K562 (cell line): ENCODE results near the gene SAMD9L. TPM values are rescaled to one million over a fixed set of nuclear protein-coding genes. Genes with fewer than 3 reads are reported as not detected.

Experiments
- ATF1 ChIP-seq, 2 experiments: fragments of 450-650 bp in 1 of 2; IDR thresholded peaks; 2 replicates each; pipeline ENCODE4 v1.6.1; 2016; ENCODE audit warnings: missing compliant biosample characterization in 1 of 2, missing genetic modification characterization in 1 of 2
- HNRNPK ChIP-seq: fragments of 200-400 bp; formaldehyde crosslinking; IDR thresholded peaks from one replicate; pipeline ENCODE4 v1.6.1; 2018; ENCODE audit warnings: mild to moderate bottlenecking, low read depth, low read length; ENCODE audit not compliant: poor library complexity, severe bottlenecking
- NCOR1 ChIP-seq: fragments of 450-650 bp; IDR thresholded peaks from 2 replicates; pipeline ENCODE4 v1.6.1; 2016; ENCODE audit warnings: mild to moderate bottlenecking, moderate library complexity
- NRF1 ChIP-seq, 2 experiments: fragments of 450-650 bp; IDR thresholded peaks in 1 of 2; conservative IDR thresholded peaks in 1 of 2; 2 replicates each; pipeline ENCODE4 v1.6.1; 2014; ENCODE audit warnings: mild to moderate bottlenecking in 2 of 2
- POLR3A ChIP-seq: IDR thresholded peaks from 2 replicates; pipeline ENCODE4 v1.6.1; 2011; ENCODE audit warnings: borderline replicate concordance, mild to moderate bottlenecking, moderate library complexity; ENCODE audit not compliant: insufficient read length, insufficient read depth; ENCODE audit errors: extremely low read depth
- RFX7 ChIP-seq: fragments of 250-450 bp; sonication (Bioruptor Pico); IDR thresholded peaks from 2 replicates; pipeline ENCODE4 v1.5.1; 2021; ENCODE audit warnings: mild to moderate bottlenecking
- SAFB2 ChIP-seq: fragments of 200-400 bp; formaldehyde crosslinking; IDR thresholded peaks from 2 replicates; pipeline ENCODE4 v1.6.1; 2018; ENCODE audit warnings: borderline replicate concordance, low read length, low read depth, moderate library complexity; ENCODE audit not compliant: severe bottlenecking
- ZKSCAN1 ChIP-seq: fragments of 150-350 bp; IDR thresholded peaks from 2 replicates; pipeline ENCODE4 v1.6.1; 2016; ENCODE audit warnings: low read depth, low read length
- polyA plus RNA-seq, 8 experiments: library from polyadenylated mRNA; depleted of rRNA in 4 of 8; stranded (reverse) in 5 of 8; unstranded in 3 of 8; fragments of >200 nt; fragmentation: Nextera tagmentation in 2 of 8; fragmentation: Illumina TruSeq in 1 of 8; extraction: Ambion mirVana in 2 of 8; extraction: Trizol in 1 of 8; gene quantifications; 2 replicates each; pipeline versions ENCODE4 v1.2.1 to v1.2.3, GENCODE V29; 2011 to 2014; ENCODE audit warnings: inconsistent platforms in 1 of 8, missing spikeins in 1 of 8
- total RNA-seq, 7 experiments: library from RNA; depleted of rRNA in 6 of 7; stranded (reverse); fragments of >200 nt in 6 of 7; fragmentation: Illumina TruSeq in 2 of 7; extraction: Trizol in 2 of 7; gene quantifications; 2 replicates each; pipeline versions ENCODE4 v1.2.1 to v1.2.3, GENCODE V29; 2011 to 2021; ENCODE audit warnings: low replicate concordance in 1 of 7
- TF ChIP-seq, protein P1 (sequence below): fragments of 450-650 bp; formaldehyde crosslinking; IDR thresholded peaks from 2 replicates; pipeline ENCODE4 v1.4.0; 2022; ENCODE audit warnings: missing genetic modification characterization
- TF ChIP-seq, protein P2 (sequence below), 2 experiments: fragments of 450-650 bp; formaldehyde crosslinking in 1 of 2; IDR thresholded peaks; 2 replicates each; pipeline versions ENCODE4 v1.4.0 to v1.6.1; 2014 to 2020; ENCODE audit warnings: mild to moderate bottlenecking in 2 of 2, borderline replicate concordance in 1 of 2, low read depth in 1 of 2
- TF ChIP-seq, protein P3 (sequence below): fragments of 450-650 bp; formaldehyde crosslinking; IDR thresholded peaks from 2 replicates; pipeline ENCODE4 v1.4.0; 2020; ENCODE audit warnings: mild to moderate bottlenecking, moderate library complexity

SAMD9L gene
- total and polyA plus RNA-seq, 9 of the 15 experiments (the other 6 are each of a cell fraction or from before 2014, with no cell fraction given) = 0.15 to 1.0 (median 0.48) TPM

DNA sequence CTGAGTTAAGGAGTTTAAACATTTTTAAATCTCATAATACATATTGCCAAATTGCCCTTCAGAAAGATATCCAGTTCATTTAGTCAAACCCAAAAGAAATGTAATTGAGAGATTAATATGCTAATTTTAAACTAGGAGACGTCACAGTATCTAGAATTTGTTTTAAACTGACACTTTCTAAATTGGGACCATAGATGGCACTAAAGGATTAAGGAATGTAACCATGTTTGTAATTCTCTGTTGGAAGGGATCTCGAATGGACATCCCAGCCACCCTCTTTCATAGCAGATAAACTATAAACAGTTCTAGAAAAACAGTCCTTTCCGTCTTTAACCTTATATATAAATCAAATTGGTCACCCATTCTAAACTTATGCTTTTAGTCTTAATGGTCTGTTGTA is 30.0 kb upstream of the SAMD9L start (continued):
- TF ChIP-seq POLR3A (no peak), NRF1 (conservative IDR thresholded peaks at IDR 0.05 in 1 of 2, IDR thresholded peaks at IDR 0.05 in 1 of 2) (no peak), ZKSCAN1 (no peak), NCOR1 (0 out of 2 replicates have a peak, but pooled peaks have one; percentile 7), HNRNPK (no peak), ATF1 (CRISPR knock-in tag; IDR thresholded peaks at IDR 0.05) (no peak), ATF1 (tag; IDR thresholded peaks at IDR 0.05) (peak; percentile 21; the same call in 1 of the 2 replicates), RFX7 (CRISPR knock-in tag) (no peak), SAFB2 (no peak)
- TF ChIP-seq, protein P1, sequence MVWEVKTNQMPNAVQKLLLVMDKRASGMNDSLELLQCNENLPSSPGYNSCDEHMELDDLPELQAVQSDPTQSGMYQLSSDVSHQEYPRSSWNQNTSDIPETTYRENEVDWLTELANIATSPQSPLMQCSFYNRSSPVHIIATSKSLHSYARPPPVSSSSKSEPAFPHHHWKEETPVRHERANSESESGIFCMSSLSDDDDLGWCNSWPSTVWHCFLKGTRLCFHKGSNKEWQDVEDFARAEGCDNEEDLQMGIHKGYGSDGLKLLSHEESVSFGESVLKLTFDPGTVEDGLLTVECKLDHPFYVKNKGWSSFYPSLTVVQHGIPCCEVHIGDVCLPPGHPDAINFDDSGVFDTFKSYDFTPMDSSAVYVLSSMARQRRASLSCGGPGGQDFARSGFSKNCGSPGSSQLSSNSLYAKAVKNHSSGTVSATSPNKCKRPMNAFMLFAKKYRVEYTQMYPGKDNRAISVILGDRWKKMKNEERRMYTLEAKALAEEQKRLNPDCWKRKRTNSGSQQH (CRISPR knock-in tag) = no peak
- TF ChIP-seq, protein P2, sequence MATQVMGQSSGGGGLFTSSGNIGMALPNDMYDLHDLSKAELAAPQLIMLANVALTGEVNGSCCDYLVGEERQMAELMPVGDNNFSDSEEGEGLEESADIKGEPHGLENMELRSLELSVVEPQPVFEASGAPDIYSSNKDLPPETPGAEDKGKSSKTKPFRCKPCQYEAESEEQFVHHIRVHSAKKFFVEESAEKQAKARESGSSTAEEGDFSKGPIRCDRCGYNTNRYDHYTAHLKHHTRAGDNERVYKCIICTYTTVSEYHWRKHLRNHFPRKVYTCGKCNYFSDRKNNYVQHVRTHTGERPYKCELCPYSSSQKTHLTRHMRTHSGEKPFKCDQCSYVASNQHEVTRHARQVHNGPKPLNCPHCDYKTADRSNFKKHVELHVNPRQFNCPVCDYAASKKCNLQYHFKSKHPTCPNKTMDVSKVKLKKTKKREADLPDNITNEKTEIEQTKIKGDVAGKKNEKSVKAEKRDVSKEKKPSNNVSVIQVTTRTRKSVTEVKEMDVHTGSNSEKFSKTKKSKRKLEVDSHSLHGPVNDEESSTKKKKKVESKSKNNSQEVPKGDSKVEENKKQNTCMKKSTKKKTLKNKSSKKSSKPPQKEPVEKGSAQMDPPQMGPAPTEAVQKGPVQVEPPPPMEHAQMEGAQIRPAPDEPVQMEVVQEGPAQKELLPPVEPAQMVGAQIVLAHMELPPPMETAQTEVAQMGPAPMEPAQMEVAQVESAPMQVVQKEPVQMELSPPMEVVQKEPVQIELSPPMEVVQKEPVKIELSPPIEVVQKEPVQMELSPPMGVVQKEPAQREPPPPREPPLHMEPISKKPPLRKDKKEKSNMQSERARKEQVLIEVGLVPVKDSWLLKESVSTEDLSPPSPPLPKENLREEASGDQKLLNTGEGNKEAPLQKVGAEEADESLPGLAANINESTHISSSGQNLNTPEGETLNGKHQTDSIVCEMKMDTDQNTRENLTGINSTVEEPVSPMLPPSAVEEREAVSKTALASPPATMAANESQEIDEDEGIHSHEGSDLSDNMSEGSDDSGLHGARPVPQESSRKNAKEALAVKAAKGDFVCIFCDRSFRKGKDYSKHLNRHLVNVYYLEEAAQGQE (IDR thresholded peaks at IDR 0.05; ENCODE audit: borderline replicate concordance) = peak; percentile 52; the same call in 1 of the 2 replicates
- TF ChIP-seq, protein P2 (CRISPR knock-in tag; IDR thresholded peaks at IDR 0.05; ENCODE audit: low read depth) = no peak
- TF ChIP-seq, protein P3, sequence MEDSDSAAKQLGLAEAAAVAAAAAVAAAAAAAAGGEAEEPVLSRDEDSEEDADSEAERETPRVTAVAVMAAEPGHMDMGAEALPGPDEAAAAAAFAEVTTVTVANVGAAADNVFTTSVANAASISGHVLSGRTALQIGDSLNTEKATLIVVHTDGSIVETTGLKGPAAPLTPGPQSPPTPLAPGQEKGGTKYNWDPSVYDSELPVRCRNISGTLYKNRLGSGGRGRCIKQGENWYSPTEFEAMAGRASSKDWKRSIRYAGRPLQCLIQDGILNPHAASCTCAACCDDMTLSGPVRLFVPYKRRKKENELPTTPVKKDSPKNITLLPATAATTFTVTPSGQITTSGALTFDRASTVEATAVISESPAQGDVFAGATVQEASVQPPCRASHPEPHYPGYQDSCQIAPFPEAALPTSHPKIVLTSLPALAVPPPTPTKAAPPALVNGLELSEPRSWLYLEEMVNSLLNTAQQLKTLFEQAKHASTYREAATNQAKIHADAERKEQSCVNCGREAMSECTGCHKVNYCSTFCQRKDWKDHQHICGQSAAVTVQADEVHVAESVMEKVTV = peak; percentile 42; the same call in 1 of the 2 replicates
